Right lobe of liver (tissue), 4 donors: ENCODE measurements around the gene HLA-DQA1.

Experiments used
- POLR2A ChIP-seq: fragments of 450-650 bp; IDR thresholded peaks from one replicate; pipeline ENCODE4 v1.6.1; 2017; ENCODE audit warnings: antibody characterized with exemption, mild to moderate bottlenecking
- TF ChIP-seq, protein P1 (sequence below), 4 donors: fragments of 200-600 bp in 3 of 4; fragments of 450-650 bp in 1 of 4; IDR thresholded peaks; one replicate each; pipeline versions ENCODE4 v1.5.1 to v1.8.0; 2016 to 2022; ENCODE audit warnings: antibody characterized with exemption in 4 of 4, mild to moderate bottlenecking in 2 of 4
- donor health status: DM: no; HTN: no; CAD: no.
- donor health status: DM: no; HTN: no; CAD: no.
- donor health status: DM: no; HTN: yes; CAD: no.

DNA sequence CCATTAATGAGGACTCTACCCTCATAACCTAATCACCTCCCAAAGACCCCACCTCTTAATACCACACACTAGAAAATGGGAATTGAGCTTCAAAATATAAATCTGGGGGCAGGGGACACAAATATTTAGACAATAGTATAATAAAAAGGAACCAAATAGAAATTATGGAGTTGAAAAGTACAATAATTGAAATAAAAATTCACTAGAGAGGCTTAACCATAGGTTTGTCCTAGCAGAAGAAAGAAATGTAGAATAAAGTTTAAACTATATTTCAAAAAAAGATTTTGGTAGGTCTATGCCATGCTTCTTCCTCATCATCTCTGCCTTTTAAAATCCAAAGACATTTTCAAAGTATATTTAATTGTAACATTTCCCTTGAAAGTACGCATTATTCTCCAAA, 19.5 kb upstream of the HLA-DQA1 start:
- no peak for TF ChIP-seq POLR2A
- TF ChIP-seq, protein P1, sequence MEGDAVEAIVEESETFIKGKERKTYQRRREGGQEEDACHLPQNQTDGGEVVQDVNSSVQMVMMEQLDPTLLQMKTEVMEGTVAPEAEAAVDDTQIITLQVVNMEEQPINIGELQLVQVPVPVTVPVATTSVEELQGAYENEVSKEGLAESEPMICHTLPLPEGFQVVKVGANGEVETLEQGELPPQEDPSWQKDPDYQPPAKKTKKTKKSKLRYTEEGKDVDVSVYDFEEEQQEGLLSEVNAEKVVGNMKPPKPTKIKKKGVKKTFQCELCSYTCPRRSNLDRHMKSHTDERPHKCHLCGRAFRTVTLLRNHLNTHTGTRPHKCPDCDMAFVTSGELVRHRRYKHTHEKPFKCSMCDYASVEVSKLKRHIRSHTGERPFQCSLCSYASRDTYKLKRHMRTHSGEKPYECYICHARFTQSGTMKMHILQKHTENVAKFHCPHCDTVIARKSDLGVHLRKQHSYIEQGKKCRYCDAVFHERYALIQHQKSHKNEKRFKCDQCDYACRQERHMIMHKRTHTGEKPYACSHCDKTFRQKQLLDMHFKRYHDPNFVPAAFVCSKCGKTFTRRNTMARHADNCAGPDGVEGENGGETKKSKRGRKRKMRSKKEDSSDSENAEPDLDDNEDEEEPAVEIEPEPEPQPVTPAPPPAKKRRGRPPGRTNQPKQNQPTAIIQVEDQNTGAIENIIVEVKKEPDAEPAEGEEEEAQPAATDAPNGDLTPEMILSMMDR (IDR thresholded peaks at IDR 0.05): no peak
